K562 (cell line): ENCODE results near the gene ALDH3B2. TPM values are rescaled to one million over a fixed set of nuclear protein-coding genes. Genes with fewer than 3 reads are reported as not detected.
A peak's percentile ranks its signal among the peaks of the same experiment; 100 is the strongest.

ENCODE experiments used
- CBX3 ChIP-seq, 2 experiments: IDR thresholded peaks; 1 replicate in 1 of 2; 2 replicates in 1 of 2; pipeline ENCODE4 v1.6.1; 2012; ENCODE audit warnings: inconsistent platforms in 2 of 2, low read length in 2 of 2, borderline replicate concordance in 1 of 2, control low read depth in 1 of 2
- CC2D1A ChIP-seq: fragments of 450-650 bp; IDR thresholded peaks from 2 replicates; pipeline ENCODE4 v1.6.1; 2017; ENCODE audit warnings: mild to moderate bottlenecking
- CEBPZ ChIP-seq: fragments of 150-350 bp; IDR thresholded peaks from 2 replicates; pipeline ENCODE4 v1.6.1; 2014; ENCODE audit warnings: low read depth, mild to moderate bottlenecking, low read length, borderline replicate concordance
- CTBP1 ChIP-seq: fragments of 450-650 bp; IDR thresholded peaks from 2 replicates; pipeline ENCODE4 v1.6.1; 2016; ENCODE audit warnings: borderline replicate concordance
- CTCF ChIP-seq, 3 experiments: IDR thresholded peaks in 2 of 3; conservative IDR thresholded peaks in 1 of 3; 2 replicates each; pipeline ENCODE4 v1.5.1; 2011 to 2012; ENCODE audit warnings: low read length in 3 of 3, mild to moderate bottlenecking in 3 of 3, control low read depth in 2 of 3, improper control_type of control experiment in 1 of 3, inconsistent platforms in 1 of 3, low read depth in 1 of 3, mixed read lengths in 1 of 3, moderate library complexity in 1 of 3; ENCODE audit not compliant: insufficient read depth in 2 of 3
- HNRNPK ChIP-seq: fragments of 200-400 bp; formaldehyde crosslinking; IDR thresholded peaks from one replicate; pipeline ENCODE4 v1.6.1; 2018; ENCODE audit warnings: mild to moderate bottlenecking, low read depth, low read length; ENCODE audit not compliant: poor library complexity, severe bottlenecking
- JUN ChIP-seq, 2 experiments: sonication (generic) in 1 of 2; formaldehyde crosslinking in 1 of 2; IDR thresholded peaks; 2 replicates each; pipeline versions ENCODE4 v1.6.1 to v1.8.0; 2012 to 2022; ENCODE audit warnings: borderline replicate concordance in 2 of 2, mild to moderate bottlenecking in 2 of 2, improper control_type of control experiment in 1 of 2, low read depth in 1 of 2, low read length in 1 of 2, missing genetic modification reagents in 1 of 2
- NFRKB ChIP-seq: fragments of 450-650 bp; IDR thresholded peaks from 2 replicates; pipeline ENCODE4 v1.6.1; 2016; ENCODE audit warnings: low read depth
- PTTG1 ChIP-seq: fragments of 450-650 bp; IDR thresholded peaks from 2 replicates; pipeline ENCODE4 v1.6.1; 2016; ENCODE audit warnings: low read depth, mild to moderate bottlenecking, missing genetic modification characterization, missing compliant biosample characterization
- RBM17 ChIP-seq: fragments of 200-400 bp; formaldehyde crosslinking; IDR thresholded peaks from 2 replicates; pipeline ENCODE4 v1.6.1; 2017; ENCODE audit warnings: low read depth, mild to moderate bottlenecking, low read length, borderline replicate concordance
- SMC3 ChIP-seq: conservative IDR thresholded peaks from 2 replicates; pipeline ENCODE4 v1.6.1; 2011; ENCODE audit warnings: low read depth, low read length, improper control_type of control experiment; ENCODE audit not compliant: insufficient read depth
- TCF7 ChIP-seq: sonication (generic); IDR thresholded peaks from 2 replicates; pipeline ENCODE4 v1.6.1; 2016; ENCODE audit warnings: antibody characterized with exemption, borderline replicate concordance
- ZNF395 ChIP-seq: fragments of 200-800 bp; sonication (Bioruptor generic); IDR thresholded peaks from 2 replicates; pipeline ENCODE4 v1.6.1; 2017; ENCODE audit warnings: missing genetic modification characterization, missing compliant biosample characterization
- ZNF589 ChIP-seq: fragments of 200-800 bp; sonication (Bioruptor generic); IDR thresholded peaks from 2 replicates; pipeline ENCODE4 v1.6.1; 2016; ENCODE audit warnings: low read depth, missing genetic modification characterization, missing compliant biosample characterization
- ZNF766 ChIP-seq: fragments of 200-800 bp; sonication (Bioruptor generic); conservative IDR thresholded peaks from 2 replicates; pipeline ENCODE4 v1.6.1; 2016; ENCODE audit warnings: missing genetic modification characterization, missing compliant biosample characterization
- polyA plus RNA-seq, 8 experiments: library from polyadenylated mRNA; depleted of rRNA in 4 of 8; stranded (reverse) in 5 of 8; unstranded in 3 of 8; fragments of >200 nt; fragmentation: Nextera tagmentation in 2 of 8; fragmentation: Illumina TruSeq in 1 of 8; extraction: Ambion mirVana in 2 of 8; extraction: Trizol in 1 of 8; gene quantifications; 2 replicates each; pipeline versions ENCODE4 v1.2.1 to v1.2.3, GENCODE V29; 2011 to 2014; ENCODE audit warnings: inconsistent platforms in 1 of 8, missing spikeins in 1 of 8
- total RNA-seq, 7 experiments: library from RNA; depleted of rRNA in 6 of 7; stranded (reverse); fragments of >200 nt in 6 of 7; fragmentation: Illumina TruSeq in 2 of 7; extraction: Trizol in 2 of 7; gene quantifications; 2 replicates each; pipeline versions ENCODE4 v1.2.1 to v1.2.3, GENCODE V29; 2011 to 2021; ENCODE audit warnings: low replicate concordance in 1 of 7
- TF ChIP-seq, protein P1 (sequence below): fragments of 450-650 bp; IDR thresholded peaks from one replicate; pipeline ENCODE4 v1.6.1; 2018; ENCODE audit warnings: mild to moderate bottlenecking, moderate library complexity; ENCODE audit not compliant: partially characterized antibody
- TF ChIP-seq, protein P2 (sequence below): sonication (generic); formaldehyde crosslinking; IDR thresholded peaks from 2 replicates; pipeline ENCODE4 v1.8.0; 2022; ENCODE audit warnings: mild to moderate bottlenecking, missing genetic modification reagents

Gene ALDH3B2
- total and polyA plus RNA-seq, 9 of the 15 experiments (the other 6 are each of a cell fraction or from before 2014, with no cell fraction given) = not detected

GRCh38 chr11:67644042-67644441 lies 30.4 kb downstream of the ALDH3B2 start (continued):
- peak; percentile 73 to 78 (median 76) for TF ChIP-seq CTCF (IDR thresholded peaks at IDR 0.05 in 2 of 3, conservative IDR thresholded peaks at IDR 0.05 in 1 of 3; ENCODE audit: insufficient read depth in 2 of 3, low read depth in 1 of 3, low read length in 3 of 3)
- TF ChIP-seq ZNF589 (CRISPR knock-in tag) = no peak
- peak in 1 of 2 experiments; percentile 95; a peak in 2 of 3 replicates for TF ChIP-seq CBX3 (IDR thresholded peaks at IDR 0.05; ENCODE audit: borderline replicate concordance in 1 of 2, low read length in 2 of 2)
- TF ChIP-seq, protein P1, sequence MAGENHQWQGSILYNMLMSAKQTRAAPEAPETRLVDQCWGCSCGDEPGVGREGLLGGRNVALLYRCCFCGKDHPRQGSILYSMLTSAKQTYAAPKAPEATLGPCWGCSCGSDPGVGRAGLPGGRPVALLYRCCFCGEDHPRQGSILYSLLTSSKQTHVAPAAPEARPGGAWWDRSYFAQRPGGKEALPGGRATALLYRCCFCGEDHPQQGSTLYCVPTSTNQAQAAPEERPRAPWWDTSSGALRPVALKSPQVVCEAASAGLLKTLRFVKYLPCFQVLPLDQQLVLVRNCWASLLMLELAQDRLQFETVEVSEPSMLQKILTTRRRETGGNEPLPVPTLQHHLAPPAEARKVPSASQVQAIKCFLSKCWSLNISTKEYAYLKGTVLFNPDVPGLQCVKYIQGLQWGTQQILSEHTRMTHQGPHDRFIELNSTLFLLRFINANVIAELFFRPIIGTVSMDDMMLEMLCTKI = no peak
- TF ChIP-seq NFRKB = no peak
- peak; percentile 29; the same call in 1 of the 2 replicates for TF ChIP-seq CC2D1A
- no peak for TF ChIP-seq ZNF766
- TF ChIP-seq RBM17 = no peak
- peak; percentile 60 for TF ChIP-seq SMC3
- no peak for TF ChIP-seq TCF7
- TF ChIP-seq JUN (IDR thresholded peaks at IDR 0.05; ENCODE audit: borderline replicate concordance, low read depth, low read length) = 0 out of 2 replicates have a peak, but pooled peaks have one; percentile 19
- no peak for TF ChIP-seq JUN (CRISPR knock-in tag; IDR thresholded peaks at IDR 0.05; ENCODE audit: borderline replicate concordance)
- TF ChIP-seq CTBP1 = peak; percentile 14; the same call in 1 of the 2 replicates
- no peak for TF ChIP-seq CEBPZ
- no peak for TF ChIP-seq ZNF395 (CRISPR knock-in tag)
- TF ChIP-seq, protein P2, sequence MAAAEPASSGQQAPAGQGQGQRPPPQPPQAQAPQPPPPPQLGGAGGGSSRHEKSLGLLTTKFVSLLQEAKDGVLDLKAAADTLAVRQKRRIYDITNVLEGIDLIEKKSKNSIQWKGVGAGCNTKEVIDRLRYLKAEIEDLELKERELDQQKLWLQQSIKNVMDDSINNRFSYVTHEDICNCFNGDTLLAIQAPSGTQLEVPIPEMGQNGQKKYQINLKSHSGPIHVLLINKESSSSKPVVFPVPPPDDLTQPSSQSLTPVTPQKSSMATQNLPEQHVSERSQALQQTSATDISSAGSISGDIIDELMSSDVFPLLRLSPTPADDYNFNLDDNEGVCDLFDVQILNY (CRISPR knock-in tag) = no peak
- TF ChIP-seq HNRNPK = no peak
- TF ChIP-seq PTTG1 (tag) = no peak
